Measurements from ENCODE around the gene FGFR3.

DNA sequence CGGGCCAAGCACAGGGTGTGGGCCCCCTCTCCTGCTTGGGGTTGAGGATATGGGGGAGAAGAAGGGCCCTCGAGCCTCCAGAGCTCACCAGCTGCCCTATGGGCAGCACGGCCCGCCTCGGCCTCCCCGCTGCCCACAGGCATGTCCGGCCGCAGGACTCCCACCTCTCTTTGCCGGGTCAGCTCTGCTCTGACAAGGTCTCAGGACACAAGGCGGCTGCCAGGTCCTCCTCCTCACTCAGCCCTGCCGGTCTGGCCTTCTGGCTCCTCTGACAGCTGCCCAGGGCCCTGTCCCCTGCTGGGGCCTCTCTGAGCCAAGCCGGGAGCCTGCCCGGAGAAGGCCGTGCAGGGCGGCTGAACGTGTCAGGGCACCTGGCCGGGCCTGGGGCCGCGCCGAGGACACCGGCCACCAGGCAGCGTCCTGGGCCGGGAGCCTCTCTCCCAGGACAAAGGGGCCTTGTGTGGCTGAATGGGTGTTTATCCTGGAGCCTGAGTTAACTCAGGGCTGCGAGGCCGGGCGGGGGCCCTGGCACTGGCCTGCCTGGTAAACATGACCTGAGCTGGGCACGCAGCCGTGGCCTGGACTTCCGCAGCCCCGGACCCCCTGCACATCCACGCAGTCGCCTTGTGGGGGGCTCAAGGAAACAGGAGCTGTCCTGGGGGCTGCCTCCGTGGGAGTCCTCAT is 46.0 kb upstream of the FGFR3 start:
- TF ChIP-seq ZNF184 (CRISPR knock-in tag; IDR thresholded peaks at IDR 0.05) (no peak), POLR3A (IDR thresholded peaks at IDR 0.05; ENCODE audit: borderline replicate concordance, extremely low read depth, insufficient read depth, insufficient read length) (no peak), ZFX (CRISPR knock-in tag; IDR thresholded peaks at IDR 0.05) (no peak), SRF (CRISPR knock-in tag; IDR thresholded peaks at IDR 0.05) (no peak), DDX20 (tag; IDR thresholded peaks at IDR 0.05; ENCODE audit: low read depth) (no peak), ZNF717 (CRISPR knock-in tag; IDR thresholded peaks at IDR 0.05) (no peak), RBM25 (IDR thresholded peaks at IDR 0.05; ENCODE audit: low read depth, low read length, severe bottlenecking) (no peak), POLR2A (conservative IDR thresholded peaks at IDR 0.05) (no peak)
